ENCODE measurements around the gene PRKAB2.
"Not testable (repeated sequence)": the region's sequence is repeated elsewhere in the genome, so short reads cannot be mapped to it uniquely, and the experiment has no call there.

PRKAB2 gene, protein sequence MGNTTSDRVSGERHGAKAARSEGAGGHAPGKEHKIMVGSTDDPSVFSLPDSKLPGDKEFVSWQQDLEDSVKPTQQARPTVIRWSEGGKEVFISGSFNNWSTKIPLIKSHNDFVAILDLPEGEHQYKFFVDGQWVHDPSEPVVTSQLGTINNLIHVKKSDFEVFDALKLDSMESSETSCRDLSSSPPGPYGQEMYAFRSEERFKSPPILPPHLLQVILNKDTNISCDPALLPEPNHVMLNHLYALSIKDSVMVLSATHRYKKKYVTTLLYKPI
- total RNA-seq, result 16.6 to 57.0 reads per million in 2 experiments

DNA sequence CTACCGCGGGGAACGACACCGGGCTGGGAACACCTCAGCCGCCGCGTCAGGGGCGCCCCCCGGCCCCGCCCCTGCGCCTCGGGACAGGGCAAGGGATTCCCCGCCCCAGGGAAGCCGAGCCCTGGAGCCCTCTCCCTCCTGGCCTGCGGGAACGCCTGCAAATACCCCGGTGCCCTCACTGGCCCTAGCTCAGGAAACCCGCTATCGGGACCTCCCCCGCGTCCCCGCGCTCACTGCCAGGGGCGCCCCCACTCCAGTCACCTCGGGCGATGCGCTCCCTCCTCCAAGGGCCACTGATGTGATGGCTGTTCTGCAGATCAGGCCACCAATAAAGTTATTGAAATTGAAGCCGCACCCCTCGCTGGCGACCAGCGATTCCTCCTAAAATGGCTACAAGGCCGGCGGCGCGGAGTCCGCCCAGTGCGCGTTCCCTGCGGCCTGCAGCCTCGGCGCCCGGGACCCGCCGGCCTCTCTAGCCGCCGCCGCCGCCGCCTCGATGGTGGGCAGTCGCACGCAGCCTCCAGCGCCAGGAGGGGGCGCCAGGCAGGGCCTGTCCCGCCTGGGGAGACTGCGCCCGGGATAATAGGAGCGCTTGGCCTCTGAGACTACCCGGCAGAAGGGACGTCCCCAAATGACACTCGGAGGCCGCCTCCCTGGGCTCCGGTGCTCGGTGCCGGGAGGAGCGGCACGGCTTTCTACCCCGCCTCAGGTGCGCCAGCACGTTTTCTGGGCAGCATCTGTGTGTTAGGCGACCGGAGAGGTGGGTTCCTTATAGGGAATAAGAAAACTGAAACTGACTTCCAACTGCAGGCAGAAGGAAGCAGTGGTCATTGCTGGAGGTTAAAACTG is at the start of gene PRKAB2:
Gene PRKAB2, minus strand, starts transcription at position 303 of the 849 bp plus-strand sequence. CDS start 326 bp downstream, outside the sequence.
- DNase-seq (ENCODE audit: low read depth), result peak; percentile 61

DNA sequence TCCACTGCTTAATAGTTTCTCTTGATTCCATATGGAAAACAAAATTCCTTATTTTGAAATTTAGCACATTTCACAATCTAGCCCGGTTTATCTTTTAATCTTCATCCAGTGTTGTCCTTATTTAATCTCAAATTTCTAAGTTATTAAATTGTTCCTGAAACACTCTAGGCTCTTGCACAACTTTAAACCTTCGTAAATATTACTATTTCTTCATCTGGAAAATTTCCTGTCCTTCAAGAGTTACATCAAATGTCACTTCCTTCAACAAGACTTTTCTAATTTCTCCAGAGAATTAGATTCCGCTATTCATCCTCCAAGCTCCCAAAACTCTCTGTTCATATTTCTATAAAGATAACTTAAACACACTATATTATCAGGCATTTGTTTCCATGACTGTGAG is 46.3 kb upstream of the PRKAB2 start:
- DNase-seq (ENCODE audit: low read depth), result no peak

DNA sequence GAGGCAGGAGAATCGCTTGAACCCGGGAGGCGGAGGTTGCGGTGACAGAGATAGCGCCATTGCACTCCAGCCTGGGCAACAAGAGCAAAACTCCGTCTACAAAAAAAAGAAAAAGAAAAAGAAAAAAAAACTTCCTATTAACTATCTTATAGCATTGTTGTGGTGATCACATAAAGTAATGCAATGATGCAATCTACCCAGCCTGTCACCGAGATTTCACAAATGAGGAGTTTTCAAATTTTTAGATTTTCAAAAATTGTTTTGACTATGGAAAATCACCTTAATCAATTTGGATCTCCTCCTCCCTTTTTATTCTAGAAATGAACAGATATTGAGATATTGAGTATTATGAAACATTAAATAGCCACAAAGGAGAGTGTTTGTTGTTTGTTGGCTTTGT is 44.9 kb upstream of the PRKAB2 start:
- DNase-seq (ENCODE audit: low read depth), result no peak

DNA sequence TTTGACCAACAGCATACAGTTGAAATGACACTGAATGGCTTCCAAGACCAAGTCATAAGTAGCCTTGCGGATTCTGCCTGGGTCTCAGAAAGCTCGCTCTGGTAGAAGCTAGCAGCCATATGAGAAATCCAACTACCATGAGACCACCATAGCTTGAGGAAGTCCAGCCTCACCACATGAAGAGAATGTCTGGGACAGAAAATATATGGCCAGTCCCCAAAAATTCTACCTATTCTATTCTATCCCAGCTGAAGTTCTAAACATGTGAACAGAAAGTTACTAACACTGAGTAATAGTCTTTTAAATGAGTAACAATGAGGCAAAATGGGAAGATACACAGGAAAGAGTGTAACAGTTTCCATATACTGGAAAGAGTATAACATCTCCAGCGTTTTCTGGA is 43.9 kb upstream of the PRKAB2 start:
- DNase-seq (ENCODE audit: low read depth), result no peak

DNA sequence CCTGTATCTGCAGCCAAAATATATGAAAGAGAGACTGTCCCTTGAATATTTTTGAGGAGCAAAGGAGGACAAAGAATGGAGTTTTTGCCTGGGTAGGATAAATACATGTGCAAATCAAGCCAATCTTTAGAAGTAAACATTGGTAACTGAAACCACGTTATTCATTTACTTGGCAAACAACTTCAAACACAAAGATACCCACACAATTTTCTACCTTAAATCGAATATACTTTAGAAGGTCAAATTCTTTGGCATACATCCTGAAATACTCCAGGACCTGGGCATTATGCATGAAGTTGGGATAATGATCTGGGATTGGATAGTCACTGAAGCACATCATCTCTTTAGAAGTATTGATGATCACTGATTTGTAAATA is 43.3 kb upstream of the PRKAB2 start:
- DNase-seq (ENCODE audit: low read depth), result no peak

DNA sequence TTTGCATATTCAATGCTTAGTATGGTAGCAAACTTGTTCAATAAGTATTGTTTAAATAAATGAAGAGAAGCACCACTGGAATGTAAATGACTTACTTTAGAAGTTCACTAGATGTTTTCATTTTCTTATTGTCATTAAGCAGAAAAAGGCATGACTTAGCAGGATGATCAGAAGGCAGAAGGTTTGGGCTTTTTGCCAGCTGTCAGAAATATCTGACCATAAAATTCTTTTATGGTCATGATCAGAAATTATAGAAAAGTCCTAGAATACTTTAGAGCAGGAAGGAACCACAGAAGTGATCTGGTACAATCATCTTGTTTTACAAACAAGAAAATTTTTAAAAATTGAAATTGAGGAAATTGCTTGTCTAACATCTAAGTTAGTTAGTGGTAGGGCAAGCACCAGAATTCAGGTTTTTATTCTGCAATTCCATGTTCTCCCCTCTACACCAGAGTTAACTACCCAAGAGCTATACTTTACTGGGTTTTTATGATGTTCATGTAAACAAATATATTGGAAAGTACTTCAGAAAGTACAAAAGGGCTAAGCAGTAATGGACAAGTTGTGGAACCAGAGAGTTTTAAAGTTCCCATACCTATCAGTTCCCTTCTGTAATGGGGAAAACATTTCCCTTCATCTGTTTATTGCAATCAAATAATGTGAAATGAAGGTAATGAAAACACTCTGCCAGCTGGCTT is 42.7 kb upstream of the PRKAB2 start:
- DNase-seq (ENCODE audit: low read depth), result no peak

DNA sequence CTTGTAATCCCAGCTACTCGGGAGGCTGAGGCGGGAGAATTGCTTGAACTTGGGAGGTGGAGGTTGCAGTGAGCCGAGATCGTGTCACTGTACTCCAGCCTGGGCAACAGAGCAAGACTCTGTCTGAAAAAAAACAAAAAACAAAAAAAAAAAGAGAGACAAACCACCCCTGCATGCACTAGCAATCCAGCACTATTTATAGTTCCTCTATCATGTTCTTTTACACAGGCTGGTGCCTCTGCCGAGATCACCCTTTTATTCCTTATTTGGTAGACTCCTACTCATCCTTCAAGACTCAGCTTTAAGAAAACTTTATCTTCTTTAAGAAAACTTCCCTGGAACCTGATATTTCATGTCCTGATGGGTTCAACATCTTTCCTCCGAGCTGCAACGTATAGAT is 42.1 kb upstream of the PRKAB2 start:
- DNase-seq (ENCODE audit: low read depth), result no peak

DNA sequence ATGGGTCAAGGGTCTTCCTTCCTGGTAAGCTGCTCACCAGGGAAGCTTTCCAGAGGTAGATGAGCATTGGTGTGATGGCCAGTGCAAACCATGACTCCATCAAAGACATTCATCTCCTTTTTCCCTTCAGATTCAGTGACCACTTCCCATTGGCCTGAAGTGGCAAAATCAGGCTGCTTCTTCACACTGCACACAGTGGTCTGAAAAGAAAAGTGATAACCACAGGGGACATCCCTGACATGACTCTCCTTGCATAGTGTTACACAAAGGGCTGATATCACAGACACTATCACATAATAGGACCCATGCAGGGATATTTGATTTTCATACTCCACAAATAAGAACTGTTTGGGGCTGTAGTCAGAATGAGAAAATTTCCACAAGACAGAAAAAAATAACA is 41.0 kb upstream of the PRKAB2 start:
- no peak for DNase-seq (ENCODE audit: low read depth)

DNA sequence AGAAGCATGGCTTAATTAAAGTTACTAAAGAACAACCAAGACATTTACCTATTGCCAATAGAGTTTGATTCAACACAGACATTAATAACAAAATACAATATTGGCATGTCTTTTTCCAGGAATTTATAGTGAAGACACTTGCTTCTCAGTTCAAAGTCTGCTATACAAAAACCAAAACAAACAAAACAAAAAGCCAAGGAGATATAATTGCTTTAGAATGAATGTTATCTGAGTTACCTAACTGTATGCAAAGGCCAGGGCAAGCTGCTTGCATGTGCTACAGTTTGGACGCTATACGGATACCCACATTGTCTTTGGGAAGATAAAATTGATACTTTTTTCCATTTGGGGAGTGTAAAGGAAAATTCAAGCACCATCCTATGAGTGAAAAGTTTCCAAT is 39.3 kb upstream of the PRKAB2 start:
- no peak for DNase-seq (ENCODE audit: low read depth)

DNA sequence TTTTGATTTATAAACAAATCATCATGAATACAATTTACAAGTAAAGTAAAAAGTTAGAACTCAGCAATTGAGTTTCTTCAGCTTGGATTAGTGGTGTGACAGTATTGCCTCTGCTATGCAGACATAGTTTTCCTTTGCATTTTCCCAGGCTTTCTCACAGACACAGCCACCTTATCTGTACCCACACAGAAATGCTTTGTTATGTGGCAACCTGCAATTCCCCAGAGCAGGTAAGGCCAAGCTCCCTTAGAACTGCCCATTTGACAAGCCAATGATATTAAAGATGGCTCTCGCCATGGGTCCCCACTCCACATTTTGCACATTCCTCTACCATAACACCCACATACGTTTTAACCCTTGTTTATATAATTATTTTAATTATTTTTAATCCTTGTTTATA is 38.7 kb upstream of the PRKAB2 start:
- DNase-seq (ENCODE audit: low read depth), result no peak

DNA sequence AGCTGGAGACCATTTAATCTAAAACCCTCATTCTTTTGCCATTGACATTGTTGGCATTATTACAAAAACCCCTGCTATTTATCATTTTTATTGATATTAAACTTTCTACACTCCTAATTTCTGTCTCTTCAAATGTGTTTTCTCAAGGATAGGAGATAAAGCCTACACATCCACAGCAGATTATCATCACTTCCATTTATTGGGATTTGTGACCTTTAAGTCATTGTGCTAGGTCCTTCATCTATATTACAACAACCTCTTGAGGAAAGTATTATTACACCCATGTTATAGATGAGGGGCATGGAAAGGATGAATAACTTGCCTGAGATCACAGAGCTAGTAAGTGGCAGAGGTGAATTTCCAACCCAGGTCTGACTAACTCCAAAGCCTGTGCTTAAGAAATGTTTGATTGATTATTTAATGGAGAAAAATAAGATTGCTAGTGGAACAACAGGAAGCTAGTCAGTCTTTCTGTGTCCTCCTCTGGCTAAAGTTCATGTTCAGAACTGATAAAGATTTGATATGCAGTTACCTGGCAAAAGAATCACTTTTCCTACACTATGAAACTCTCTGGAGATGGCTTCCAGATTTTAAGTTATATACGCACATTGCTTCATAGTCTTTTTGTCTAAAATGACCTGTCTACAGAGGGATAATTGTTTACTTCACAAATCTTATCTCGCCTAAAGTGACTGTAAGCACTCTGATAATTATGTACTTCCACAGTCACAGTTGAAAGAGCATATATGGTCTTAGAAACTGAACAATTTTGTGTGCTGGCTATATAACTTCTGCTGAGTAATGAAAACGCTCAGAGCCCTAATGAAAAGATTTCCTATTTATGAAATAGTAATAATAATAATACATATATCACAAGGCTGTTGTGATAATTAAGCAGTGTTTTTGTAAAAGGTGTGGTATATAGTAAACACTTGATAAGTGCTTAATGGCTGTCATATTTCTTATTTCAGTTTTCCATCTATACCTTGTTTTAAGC is 37.9 kb upstream of the PRKAB2 start:
- DNase-seq (ENCODE audit: low read depth), result no peak

DNA sequence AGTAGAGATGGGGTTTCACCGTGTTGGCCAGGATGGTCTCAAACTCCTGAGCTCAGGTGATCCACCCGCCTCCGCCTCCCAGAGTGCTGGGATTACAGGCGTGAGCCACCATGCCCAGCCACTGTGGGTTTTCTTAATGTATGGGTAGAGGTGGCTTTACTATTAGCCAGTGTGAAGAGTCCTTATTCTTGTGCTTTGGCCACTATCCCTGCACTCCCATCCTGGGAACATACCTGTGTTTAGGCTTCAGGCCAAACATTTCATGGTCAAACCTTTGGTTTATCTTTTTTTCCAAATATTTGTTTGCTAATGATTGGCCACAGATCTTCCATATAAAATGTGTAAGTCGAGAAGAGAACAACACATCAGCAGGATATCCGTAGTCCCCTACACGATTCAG is 36.3 kb upstream of the PRKAB2 start:
- DNase-seq (ENCODE audit: low read depth), result no peak

DNA sequence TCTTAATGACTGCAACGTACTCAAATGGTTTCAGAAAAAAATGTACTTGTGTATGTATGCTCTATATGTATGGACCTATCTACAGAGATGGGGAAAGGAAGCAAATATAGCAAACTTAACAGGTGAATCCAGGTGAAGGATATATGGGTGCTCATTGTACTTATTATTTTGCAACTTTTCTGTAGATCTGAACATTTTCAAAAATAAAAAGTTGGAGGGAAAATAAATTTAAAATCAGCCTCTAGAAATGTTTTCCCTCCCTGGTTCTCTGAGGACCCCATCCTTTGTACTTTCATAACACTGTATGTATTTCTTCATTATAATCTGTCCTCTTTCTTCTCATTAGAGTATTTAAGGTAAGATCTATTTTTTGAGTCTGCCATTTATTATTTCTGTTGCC is 34.9 kb upstream of the PRKAB2 start:
- no peak for DNase-seq (ENCODE audit: low read depth)

DNA sequence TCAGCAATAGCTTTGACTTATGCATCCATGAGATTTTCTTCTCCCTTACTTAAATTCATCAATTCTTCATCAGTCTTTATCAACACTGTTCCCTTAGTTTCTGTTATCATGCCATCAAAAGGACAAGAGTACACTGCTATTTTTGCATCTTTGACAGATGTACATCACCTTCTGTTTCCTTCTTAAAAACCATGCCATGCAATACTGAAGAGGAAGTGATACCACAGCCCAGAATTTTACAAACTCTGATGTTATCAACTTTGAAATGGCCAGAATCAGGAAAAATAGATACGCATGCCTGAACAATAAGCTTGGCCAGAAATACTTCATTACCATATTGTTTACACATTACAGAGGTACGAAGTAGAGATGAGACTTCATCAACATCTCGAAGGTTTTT is 31.8 kb upstream of the PRKAB2 start:
- no peak for DNase-seq (ENCODE audit: low read depth)

DNA sequence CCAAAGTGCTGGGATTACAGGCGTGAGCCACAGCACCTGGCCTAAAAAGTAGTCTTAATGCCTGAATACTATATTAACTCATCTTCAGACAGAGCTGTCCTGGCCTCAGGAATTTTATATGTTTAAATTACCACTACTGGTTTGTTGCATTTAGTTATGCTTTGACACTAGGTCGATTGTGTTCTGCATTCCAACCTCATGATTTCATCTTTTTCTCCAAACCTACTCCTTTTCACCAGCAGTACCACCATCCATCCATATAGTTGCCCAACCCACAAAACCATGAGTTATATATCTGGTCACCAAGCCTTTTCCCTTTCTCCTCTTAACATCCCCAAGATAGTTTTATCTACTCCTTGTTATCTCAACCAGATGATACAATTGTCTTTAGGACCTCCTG is 30.3 kb upstream of the PRKAB2 start:
- no peak for DNase-seq (ENCODE audit: low read depth)

DNA sequence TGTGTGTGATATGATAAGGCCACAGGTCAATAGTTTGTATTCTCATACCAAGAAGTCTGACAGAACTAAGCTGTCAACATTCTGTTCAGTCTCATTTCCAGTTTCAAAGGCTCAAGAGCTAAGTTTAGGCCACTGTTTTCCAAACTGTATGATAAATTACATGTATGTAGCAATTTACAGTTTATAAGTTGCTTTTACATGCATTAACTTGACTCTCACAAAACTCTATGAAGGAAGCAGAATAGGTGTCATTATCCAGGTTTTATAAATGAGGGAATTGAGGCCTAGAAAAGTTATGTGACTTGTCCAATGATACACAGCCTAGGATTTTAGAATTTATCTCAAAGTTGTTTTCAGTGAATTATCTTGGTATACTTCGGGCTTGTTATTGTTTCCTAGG is 29.5 kb upstream of the PRKAB2 start:
- DNase-seq (ENCODE audit: low read depth), result no peak

DNA sequence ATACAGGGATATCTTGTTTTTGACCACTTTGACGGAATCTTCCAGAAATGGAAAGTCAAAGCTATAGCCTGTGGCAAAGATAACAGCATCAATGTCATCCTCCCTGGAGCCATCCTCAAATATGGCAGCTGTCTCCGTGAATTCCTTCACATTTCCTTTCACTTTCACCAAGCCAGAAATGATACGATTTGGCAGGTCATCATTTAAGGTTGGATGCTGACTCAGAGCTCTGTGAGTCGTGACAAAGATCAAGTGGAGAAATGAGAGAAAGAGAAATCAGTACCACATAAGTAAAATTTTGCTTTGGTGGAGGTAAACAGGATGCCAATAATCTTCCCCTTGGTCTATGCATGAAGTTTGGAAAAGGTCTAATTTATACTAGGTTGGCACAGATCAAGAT is 29.0 kb upstream of the PRKAB2 start:
- DNase-seq (ENCODE audit: low read depth), result no peak

DNA sequence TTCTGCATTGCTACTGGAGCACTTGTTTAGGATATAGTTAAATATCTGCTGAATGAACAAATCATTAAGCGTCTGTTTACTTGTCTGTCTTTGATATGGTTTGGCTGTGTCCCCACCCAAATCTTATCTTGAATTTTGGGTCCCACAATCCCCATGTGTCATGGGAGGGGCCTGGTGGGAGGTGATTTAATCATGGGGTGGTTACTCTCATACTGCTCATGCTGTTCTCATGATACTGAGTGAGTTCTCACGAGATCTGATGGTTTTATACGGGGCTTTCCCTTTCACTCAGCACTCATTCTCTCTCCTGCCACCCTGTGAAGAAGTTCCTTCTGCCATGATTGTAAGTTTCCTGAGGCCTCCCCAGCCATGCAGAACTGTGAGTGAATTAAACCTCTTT is 25.1 kb upstream of the PRKAB2 start:
- DNase-seq (ENCODE audit: low read depth), result not testable (repeated sequence)

DNA sequence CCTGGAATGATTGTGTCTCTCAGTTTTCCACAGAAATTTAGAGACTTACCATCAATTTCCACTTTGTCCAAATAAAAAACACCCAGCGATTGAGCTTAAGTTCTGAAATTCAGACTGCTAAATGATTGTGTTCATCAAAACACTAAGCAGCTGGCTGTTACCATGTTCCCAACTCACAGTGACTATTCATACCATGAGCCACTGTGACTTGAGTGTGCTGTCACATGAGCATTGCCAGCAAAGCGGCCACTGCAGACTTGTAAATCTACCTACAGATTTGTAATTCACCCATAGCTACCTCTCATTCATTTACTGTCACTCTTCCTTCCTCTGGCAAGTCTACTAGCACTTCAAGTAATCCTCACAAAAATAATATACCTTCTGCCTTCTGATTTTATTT is 17.2 kb upstream of the PRKAB2 start:
- DNase-seq (ENCODE audit: low read depth), result no peak

DNA sequence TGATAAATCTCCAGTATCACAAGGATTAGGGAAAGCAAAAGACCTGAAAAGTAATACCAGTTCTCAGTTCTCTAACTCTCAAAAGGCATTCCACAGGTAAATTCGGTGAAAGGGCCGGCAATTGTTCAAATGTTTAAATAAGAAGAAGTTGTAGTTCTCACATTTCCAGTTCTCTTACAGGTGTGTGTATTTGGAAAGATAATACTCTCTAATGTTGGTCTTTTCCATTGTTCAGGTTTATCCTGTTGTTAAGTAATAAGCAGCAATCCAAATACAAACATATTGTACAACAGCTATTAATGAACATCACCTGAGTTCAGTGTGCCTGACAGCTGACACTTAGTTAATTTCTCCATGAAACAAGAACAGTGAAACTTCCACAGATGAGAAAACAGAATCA is 13.2 kb upstream of the PRKAB2 start:
- no peak for DNase-seq (ENCODE audit: low read depth)

DNA sequence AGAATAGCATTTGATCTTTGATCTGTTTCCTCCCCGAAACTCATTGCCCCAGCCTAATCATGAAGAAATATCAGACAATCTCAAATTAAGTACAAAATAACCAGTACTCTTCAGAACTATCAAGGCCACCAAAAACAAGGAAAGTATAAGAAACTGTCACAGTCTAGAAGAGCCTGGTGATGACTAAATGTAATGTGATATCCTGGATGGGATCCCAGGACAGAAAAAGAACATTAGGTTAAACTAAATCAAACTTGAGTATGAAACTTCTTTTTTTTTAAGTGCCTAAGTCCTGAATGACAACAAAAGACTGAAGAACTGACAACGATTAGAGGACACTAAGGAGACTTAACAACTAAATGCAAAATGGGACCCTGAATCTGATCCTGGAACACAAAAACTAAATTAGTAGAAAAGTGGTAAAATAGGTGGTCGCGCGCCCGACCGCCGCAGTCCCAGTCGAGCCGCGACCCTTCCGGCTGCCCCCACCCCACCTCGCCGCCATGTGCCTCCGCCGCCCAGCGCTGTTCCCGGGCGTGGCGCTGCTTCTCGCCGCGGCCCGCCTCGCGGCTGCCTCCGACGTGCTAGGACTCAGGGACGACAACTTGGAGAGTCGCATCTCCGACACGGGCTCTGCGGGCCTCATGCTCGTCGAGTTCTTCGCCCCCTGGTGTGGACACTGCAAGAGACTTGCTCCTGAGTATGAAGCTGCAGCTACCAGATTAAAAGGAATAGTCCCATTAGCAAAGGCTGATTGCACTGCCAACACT is 5.5 kb upstream of the PRKAB2 start:
- DNase-seq (ENCODE audit: low read depth), result no peak
